OCI-M1 (cell line): ENCODE results near the gene MAP3K9.

Experiments
- DNase-seq: peaks from one replicate; lab custom pipeline; 2025; lab: John Stamatoyannopoulos, UW

MAP3K9 gene

GRCh38 chr14:70697701-70698100, 111.6 kb downstream of the MAP3K9 start:
- DNase-seq = no peak

- DNase-seq = no peak
Measured at GRCh38 chr14:70696026-70696425, 113.3 kb downstream of the MAP3K9 start.

- no peak for DNase-seq
Measured at GRCh38 chr14:70692210-70692609, 117.1 kb downstream of the MAP3K9 start.

GRCh38 chr14:70685474-70686197, 123.7 kb downstream of the MAP3K9 start:
- DNase-seq = no peak

GRCh38 chr14:70683983-70684382, 125.3 kb downstream of the MAP3K9 start:
- DNase-seq = no peak

GRCh38 chr14:70680748-70681147, 128.6 kb downstream of the MAP3K9 start:
- no peak for DNase-seq

GRCh38 chr14:70677341-70677740, 132.0 kb downstream of the MAP3K9 start:
- DNase-seq = no peak
